Adrenal gland (tissue), 12 donors: ENCODE results near the gene PTH2. TPM values are rescaled to one million over a fixed set of nuclear protein-coding genes. Genes with fewer than 3 reads are reported as not detected.
"Not testable (repeated sequence)": the region's sequence is repeated elsewhere in the genome, so short reads cannot be mapped to it uniquely, and the experiment has no call there.

Experiments
- DNase-seq, 7 donors: peaks; one replicate each; pipeline ENCODE4 v3.0.0-alpha.2; 2019 to 2020
- H3K27ac ChIP-seq, 5 donors: fragments of 200-600 bp; sonication (generic) in 4 of 5; 1 replicate in 3 of 5; 2 replicates in 2 of 5; pipeline versions ENCODE4 v1.5.1 to v1.8.0; 2016 to 2020; ENCODE audit warnings: mild to moderate bottlenecking in 1 of 5
- H3K27me3 ChIP-seq: fragments of 200-600 bp; 2 replicates; pipeline ENCODE4 v1.8.0; 2021
- H3K36me3 ChIP-seq, 2 donors: fragments of 200-600 bp; replicated peaks in 1 of 2; 1 replicate in 1 of 2; 2 replicates in 1 of 2; pipeline versions ENCODE4 v1.5.1 to v1.8.0; 2018 to 2022
- H3K4me1 ChIP-seq, 2 donors: fragments of 200-600 bp; replicated peaks in 1 of 2; 1 replicate in 1 of 2; 2 replicates in 1 of 2; pipeline versions ENCODE4 v1.5.1 to v1.8.0; 2018 to 2021
- H3K4me3 ChIP-seq, 4 donors: fragments of 200-600 bp; sonication (generic) in 3 of 4; one replicate each; pipeline ENCODE4 v1.5.1; 2016 to 2018
- H3K9me3 ChIP-seq, 3 donors: fragments of 200-600 bp; sonication (generic) in 1 of 3; replicated peaks in 1 of 3; 1 replicate in 2 of 3; 2 replicates in 1 of 3; pipeline versions ENCODE4 v1.5.1 to v1.8.0; 2016 to 2021
- CTCF ChIP-seq, 6 experiments: fragments of 450-650 bp in 4 of 6; fragments of 200-600 bp in 2 of 6; sonication (generic) in 1 of 6; IDR thresholded peaks; 1 replicate in 5 of 6; 2 replicates in 1 of 6; pipeline versions ENCODE4 v1.5.1 to v1.8.0; 2016 to 2021; ENCODE audit warnings: antibody characterized with exemption in 6 of 6, mild to moderate bottlenecking in 2 of 6, moderate library complexity in 1 of 6
- POLR2A ChIP-seq, 2 donors: fragments of 450-650 bp; IDR thresholded peaks; one replicate each; pipeline ENCODE4 v1.6.1; 2017; ENCODE audit warnings: antibody characterized with exemption in 2 of 2, mild to moderate bottlenecking in 2 of 2, moderate library complexity in 1 of 2
- WGBS, 4 donors: extraction: QIAGEN DNeasy Blood & Tissue Kit in 2 of 4; methylation state at CpG; one replicate each; pipeline versions ENCODE4 v1.1.5 to v1.1.7; 2013 to 2017; 5-methylcytosine and 5-hydroxymethylcytosine counted together
- intact Hi-C, 2 donors: fragments of 100-400 bp; cut with DNase I; formaldehyde crosslinking; loops; one replicate each; pipeline versions ENCODE4 v1.14.1 to v1.15.0; 2022 to 2023
- polyA plus RNA-seq, 3 donors: library from polyadenylated mRNA; stranded (reverse); fragments of 200-250 nt in 2 of 3; fragments of 350-450 nt in 1 of 3; fragmentation: Illumina TruSeq in 1 of 3; extraction: RNeasy Lipid Tissue Mini Kit (QIAGEN cat#74804) in 1 of 3; gene quantifications; one replicate each; pipeline ENCODE4 v1.2.3, GENCODE V29; 2013 to 2014
- total RNA-seq, 9 donors: library from RNA; depleted of rRNA in 4 of 9; stranded (reverse); fragments of >200 nt in 4 of 9; fragments of 120-200 nt in 1 of 9; fragmentation: NEBNext Ultra II Directional in 1 of 9; extraction: Animal tissue kit (Norgen Biotek cat#: 25700) in 1 of 9; gene quantifications; one replicate each; pipeline versions ENCODE4 v1.1.0 to v1.2.4, GENCODE V29; 2013 to 2023
- donor health status: healthy with polysubstance abuse.
- donor health status: Bipolar disorder and iron deficiency.
- donor health status: DM: yes; HTN: yes; CAD: no.
- donor health status: DM: no; HTN: no; CAD: no.
- donor health status: DM: no; HTN: no; CAD: no.
- donor health status: DM: yes; HTN: yes; CAD: no.

The PTH2 gene
- total and polyA plus RNA-seq, 12 donors = not detected

DNA sequence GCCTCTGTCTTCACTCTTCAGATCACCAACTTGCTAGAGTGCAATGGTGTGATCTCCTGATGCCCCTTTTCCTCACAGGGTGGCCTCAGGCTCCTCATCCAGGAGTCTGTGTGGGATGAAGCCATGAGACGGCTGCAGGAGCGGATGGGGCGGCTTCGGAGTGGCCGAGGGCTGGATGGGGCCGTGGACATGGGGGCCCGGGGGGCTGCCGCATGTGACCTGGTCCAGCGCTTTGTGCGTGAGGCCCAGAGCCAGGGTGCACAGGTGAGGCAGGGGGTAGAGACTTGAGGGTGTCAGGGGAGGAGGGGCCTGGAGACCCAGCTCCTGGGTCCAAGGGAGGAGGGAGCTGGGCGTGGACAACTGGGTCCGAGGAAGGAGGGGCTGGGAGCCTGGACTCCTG lies 39.3 kb upstream of the PTH2 start:
- Histone ChIP-seq H3K27ac (no peak overlapping the region), H3K4me3 (no peak overlapping the region), H3K4me1 (peaks cover 0 to 2% of the 10 kb centered on the region in 2 donors), H3K27me3 (no peaks in the 10 kb centered on the region), H3K9me3 (no peaks in the 10 kb centered on the region), H3K36me3 (peaks cover 0 to 14% of the 10 kb centered on the region in 2 donors)
- intact Hi-C loops = no loop called here
- TF ChIP-seq POLR2A (IDR thresholded peaks at IDR 0.05) (no peak), CTCF (IDR thresholded peaks at IDR 0.05) (no peak)
- WGBS, 4 donors = 87 to 92% (median 90%) methylated on average over 8 to 12 of the region's 12 CpGs
- DNase-seq = no peak

GRCh38 chr19:49461656-49462055 lies 38.4 kb upstream of the PTH2 start:
- intact Hi-C loops = no loop called here
- peaks cover 0 to 14% of the 10 kb centered on the region in 2 donors for H3K36me3 ChIP-seq
- 95 to 98% (median 96%) methylated on average over 27 to 37 of the region's 37 CpGs for WGBS, 4 donors
- TF ChIP-seq POLR2A (IDR thresholded peaks at IDR 0.05) = no peak
- no peak for TF ChIP-seq CTCF (IDR thresholded peaks at IDR 0.05)
- no peak overlapping the region for H3K27ac ChIP-seq
- no peaks in the 10 kb centered on the region for H3K27me3 ChIP-seq
- no peaks in the 10 kb centered on the region for H3K9me3 ChIP-seq
- peaks cover 0 to 3% of the 10 kb centered on the region in 2 donors for H3K4me1 ChIP-seq
- no peak overlapping the region for H3K4me3 ChIP-seq
- no peak for DNase-seq

DNA sequence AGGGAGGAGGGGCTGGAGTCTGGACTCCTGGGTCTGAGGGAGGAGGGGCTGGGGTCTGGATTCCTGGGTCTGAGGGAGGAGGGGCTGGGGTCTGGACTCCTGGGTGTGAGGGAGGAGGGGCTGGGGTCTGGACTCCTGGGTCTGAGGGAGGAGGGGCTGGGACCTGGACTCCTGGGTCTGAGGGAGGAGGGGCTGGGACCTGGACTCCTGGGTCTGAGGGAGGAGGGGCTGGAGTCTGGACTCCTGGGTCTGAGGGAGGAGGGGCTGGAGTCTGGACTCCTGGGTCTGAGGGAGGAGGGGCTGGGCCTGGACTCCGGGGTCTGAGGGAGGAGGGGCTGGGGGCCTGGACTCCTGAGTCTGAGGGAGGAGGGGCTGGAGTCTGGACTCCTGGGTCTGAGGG lies 37.9 kb upstream of the PTH2 start:
- peaks cover 0 to 12% of the 10 kb centered on the region in 2 donors for H3K36me3 ChIP-seq
- DNase-seq, H3K9me3 ChIP-seq, H3K4me3 ChIP-seq, intact Hi-C loops, H3K4me1 ChIP-seq, H3K27me3 ChIP-seq, H3K27ac ChIP-seq: not testable (repeated sequence)
- WGBS, 4 donors = 0% methylated on average over 1 of the region's 1 CpG; no CpG with 5 or more reads in 3 of the 4 donors

DNA sequence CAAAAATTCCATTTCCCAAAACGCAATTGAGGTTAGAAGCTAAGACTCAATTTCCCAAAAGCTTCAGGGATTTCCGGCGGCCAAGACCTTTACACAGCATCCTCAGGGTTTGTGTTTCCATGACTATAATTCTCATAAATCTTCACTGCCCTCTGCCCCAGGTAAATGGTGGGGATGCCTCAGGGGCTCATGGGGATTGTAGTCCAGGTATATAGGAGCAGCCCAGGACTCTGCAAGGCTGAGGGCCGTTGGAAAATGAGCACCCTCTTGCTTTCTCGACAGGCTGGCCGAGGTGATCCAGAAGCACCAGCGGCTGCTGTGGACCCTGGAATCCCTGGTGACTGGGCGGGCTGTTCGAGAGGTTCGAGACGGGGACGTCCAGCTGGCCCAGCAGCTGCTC lies 36.1 kb upstream of the PTH2 start:
- 87 to 94% (median 90%) methylated on average over 12 of the region's 12 CpGs for WGBS, 4 donors
- H3K4me3 ChIP-seq = no peak overlapping the region
- H3K27ac ChIP-seq = no peak overlapping the region
- intact Hi-C loops = no loop called here
- peaks cover 0 to 5% of the 10 kb centered on the region in 2 donors for H3K4me1 ChIP-seq
- DNase-seq = no peak
- H3K9me3 ChIP-seq = no peaks in the 10 kb centered on the region
- TF ChIP-seq POLR2A (IDR thresholded peaks at IDR 0.05) = no peak
- no peak for TF ChIP-seq CTCF (IDR thresholded peaks at IDR 0.05)
- no peaks in the 10 kb centered on the region for H3K27me3 ChIP-seq
- H3K36me3 ChIP-seq = peaks cover 0 to 5% of the 10 kb centered on the region in 2 donors

- peaks cover 3 to 13% of the 10 kb centered on the region in 2 donors for H3K4me1 ChIP-seq
- no peaks in the 10 kb centered on the region for H3K27me3 ChIP-seq
- intact Hi-C loops = no loop called here
- peaks cover 0 to 5% of the 10 kb centered on the region in 2 donors for H3K36me3 ChIP-seq
- no peak overlapping the region for H3K4me3 ChIP-seq
- TF ChIP-seq POLR2A (IDR thresholded peaks at IDR 0.05) (no peak), CTCF (IDR thresholded peaks at IDR 0.05) (no peak)
- H3K9me3 ChIP-seq = no peaks in the 10 kb centered on the region
- 82 to 94% (median 90%) methylated on average over 3 to 5 of the region's 5 CpGs for WGBS, 4 donors
- DNase-seq = no peak
- H3K27ac ChIP-seq = peak overlapping the region in 3 of 5 donors; percentile 0 to 72 (median 49)
Observed at GRCh38 chr19:49458567-49458903, 35.3 kb upstream of the PTH2 start.
